GM12865 (cell line): ENCODE measurements around the gene EIF4E2.

Experiments used
- DNase-seq: peaks from one replicate; pipeline ENCODE4 v3.0.0; 2010; ENCODE audit warnings: low read depth
- H3K4me3 ChIP-seq: 2 replicates; pipeline ENCODE4 v1.5.1; 2011; ENCODE audit warnings: mild to moderate bottlenecking, low read depth, low read length, control low read depth
- CTCF ChIP-seq: IDR thresholded peaks from 2 replicates; pipeline ENCODE4 v1.5.1; 2011; ENCODE audit warnings: low read length, control low read depth, low read depth, inconsistent platforms; ENCODE audit not compliant: insufficient read depth; ENCODE audit errors: missing control alignments

EIF4E2 gene

GRCh38 chr2:232538671-232539070, 11.8 kb upstream of the EIF4E2 start:
- DNase-seq, result no peak
- H3K4me3 ChIP-seq, result no peak overlapping the region
- TF ChIP-seq CTCF, result no peak

GRCh38 chr2:232539298-232540231, 10.9 kb upstream of the EIF4E2 start, which contains the start of gene CHRNG:
Gene CHRNG (plus strand): TSS chr2:232539692. CDS start chr2:232539748, 56 bp downstream.
- DNase-seq, result no peak
- no peak for TF ChIP-seq CTCF
- H3K4me3 ChIP-seq, result no peak within 1 kb of the TSS

GRCh38 chr2:232540441-232541041, 9.9 kb upstream of the EIF4E2 start:
- no peak for DNase-seq
- no peak for TF ChIP-seq CTCF
- H3K4me3 ChIP-seq, result no peak overlapping the region

GRCh38 chr2:232541195-232541960, 9.1 kb upstream of the EIF4E2 start:
- H3K4me3 ChIP-seq, result no peak overlapping the region
- DNase-seq, result no peak
- no peak for TF ChIP-seq CTCF

GRCh38 chr2:232541961-232542714, 8.4 kb upstream of the EIF4E2 start:
- DNase-seq, result no peak
- H3K4me3 ChIP-seq, result no peak overlapping the region
- no peak for TF ChIP-seq CTCF
